ENCODE measurements around the gene TRPC1. TPM values are rescaled to one million over a fixed set of nuclear protein-coding genes. Genes with fewer than 3 reads are reported as not detected.
"Not testable (repeated sequence)": the region's sequence is repeated elsewhere in the genome, so short reads cannot be mapped to it uniquely, and the experiment has no call there.

Gene TRPC1
- total RNA-seq, 3 donors from 2014 or later (not counting 1 experiment from before 2014, with no cell fraction given): 0.21 to 1.4 (median 0.43) TPM

DNA sequence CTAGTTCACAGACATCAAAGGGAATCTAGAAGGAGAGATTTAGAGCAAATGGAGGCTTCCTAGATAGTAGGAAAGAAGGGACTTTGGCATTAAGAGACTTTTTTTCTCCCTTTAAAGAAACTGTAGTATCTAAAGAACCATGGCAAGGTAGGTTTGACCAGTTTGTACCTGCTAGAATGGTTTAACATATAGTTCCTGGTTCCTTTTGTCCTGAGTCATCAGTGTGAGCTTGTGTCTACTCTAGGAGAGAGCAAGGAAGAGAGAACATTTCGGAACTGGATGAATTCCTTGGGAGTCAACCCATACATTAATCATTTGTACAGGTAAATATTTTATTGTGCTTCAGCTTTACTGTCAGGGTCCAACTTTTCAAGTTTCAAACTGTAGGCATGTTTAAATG lies 29.6 kb upstream of the TRPC1 start:
- ATAC-seq: no peak
- no peaks in the 10 kb centered on the region for H3K4me1 ChIP-seq (ENCODE audit: control insufficient read depth, insufficient read depth, low read length)
- no peaks in the 10 kb centered on the region for H3K9me3 ChIP-seq (ENCODE audit: control insufficient read depth, insufficient read depth, low read length)
- Mint-ChIP-seq H3K4me1 (no peaks in the 10 kb centered on the region), H3K36me3 (no peaks in the 10 kb centered on the region), H3K27me3 (ENCODE audit: low read depth in 2 of 2) (no peaks in the 10 kb centered on the region), H3K9me3 (no peaks in the 10 kb centered on the region), H3K4me3 (no peak overlapping the region), H3K27ac (no peak overlapping the region)
- intact Hi-C loops (cut with micrococcal nuclease): no loop called here
- 60% methylated on average over 1 of the region's 1 CpG for WGBS (ENCODE audit: insufficient coverage)
- DNase-seq: no peak
- TF ChIP-seq, protein P1, sequence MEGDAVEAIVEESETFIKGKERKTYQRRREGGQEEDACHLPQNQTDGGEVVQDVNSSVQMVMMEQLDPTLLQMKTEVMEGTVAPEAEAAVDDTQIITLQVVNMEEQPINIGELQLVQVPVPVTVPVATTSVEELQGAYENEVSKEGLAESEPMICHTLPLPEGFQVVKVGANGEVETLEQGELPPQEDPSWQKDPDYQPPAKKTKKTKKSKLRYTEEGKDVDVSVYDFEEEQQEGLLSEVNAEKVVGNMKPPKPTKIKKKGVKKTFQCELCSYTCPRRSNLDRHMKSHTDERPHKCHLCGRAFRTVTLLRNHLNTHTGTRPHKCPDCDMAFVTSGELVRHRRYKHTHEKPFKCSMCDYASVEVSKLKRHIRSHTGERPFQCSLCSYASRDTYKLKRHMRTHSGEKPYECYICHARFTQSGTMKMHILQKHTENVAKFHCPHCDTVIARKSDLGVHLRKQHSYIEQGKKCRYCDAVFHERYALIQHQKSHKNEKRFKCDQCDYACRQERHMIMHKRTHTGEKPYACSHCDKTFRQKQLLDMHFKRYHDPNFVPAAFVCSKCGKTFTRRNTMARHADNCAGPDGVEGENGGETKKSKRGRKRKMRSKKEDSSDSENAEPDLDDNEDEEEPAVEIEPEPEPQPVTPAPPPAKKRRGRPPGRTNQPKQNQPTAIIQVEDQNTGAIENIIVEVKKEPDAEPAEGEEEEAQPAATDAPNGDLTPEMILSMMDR (IDR thresholded peaks at IDR 0.05): no peak
- H3K4me3 ChIP-seq (ENCODE audit: low read length): no peak overlapping the region
- no peaks in the 10 kb centered on the region for H3K27me3 ChIP-seq (ENCODE audit: control insufficient read depth, insufficient read depth, low read length)
- H3K36me3 ChIP-seq (ENCODE audit: control insufficient read depth, insufficient read depth, low read length): no peaks in the 10 kb centered on the region
- H3K27ac ChIP-seq (ENCODE audit: low read length): no peak overlapping the region

DNA sequence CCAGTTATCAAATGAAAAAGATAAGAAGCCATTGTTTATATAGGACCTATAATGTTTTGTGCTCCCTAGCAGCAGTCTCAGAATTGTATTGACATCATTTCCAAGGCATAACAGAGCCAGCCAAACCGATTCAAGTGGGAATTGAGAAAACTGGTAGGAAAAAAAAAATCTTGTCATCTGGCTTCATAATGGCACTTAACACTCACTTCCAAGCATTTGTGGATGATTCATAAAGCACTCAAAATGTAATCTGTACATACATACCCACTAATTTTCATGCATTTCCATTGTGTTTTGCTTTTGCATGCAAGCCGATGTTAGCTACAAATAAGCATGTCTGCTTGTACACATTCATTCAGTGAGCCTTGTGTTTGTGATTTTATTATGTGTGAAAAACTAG lies 18.6 kb upstream of the TRPC1 start:
- 88% methylated on average over 1 of the region's 2 CpGs for WGBS (ENCODE audit: insufficient coverage)
- no peak for DNase-seq

DNA sequence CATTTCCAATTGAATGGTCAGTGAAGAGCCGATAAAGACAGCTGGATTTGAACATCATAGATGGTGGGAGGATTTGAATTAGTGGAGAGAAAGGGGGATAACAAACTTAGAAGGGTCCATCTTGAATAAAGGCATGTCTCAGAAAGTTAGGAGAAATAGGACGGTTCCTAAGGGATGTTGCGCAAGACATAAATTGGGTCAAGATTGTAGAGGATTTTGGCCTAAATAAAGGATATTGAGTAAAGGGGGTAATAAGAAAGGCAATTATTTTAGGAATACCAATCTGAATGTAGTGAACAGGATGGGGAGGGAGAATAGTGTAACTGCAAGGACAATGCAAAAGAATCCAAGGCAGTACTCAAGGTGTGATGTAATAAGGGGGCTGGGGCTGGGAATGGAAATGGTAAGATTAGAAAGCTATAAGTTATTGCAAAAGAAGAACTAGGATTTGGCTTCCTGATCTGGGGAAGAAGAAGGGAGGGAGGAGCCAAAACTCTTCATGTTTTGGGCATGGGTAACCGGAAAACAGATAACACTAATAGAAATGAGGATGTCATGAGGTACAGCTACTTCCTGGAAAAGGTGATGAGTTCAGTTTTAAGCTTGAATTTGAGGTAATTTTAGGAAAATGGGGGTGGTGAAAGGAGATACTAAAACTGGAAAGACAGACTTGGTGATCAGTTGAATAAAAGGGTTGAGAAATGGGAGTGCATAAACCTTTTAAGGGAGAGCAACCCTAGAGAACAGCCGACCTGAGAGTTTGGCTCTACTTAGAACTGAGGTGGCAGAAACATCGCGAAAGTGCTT lies 17.3 kb upstream of the TRPC1 start:
- H3K4me3 ChIP-seq (ENCODE audit: low read length): no peak overlapping the region
- H3K36me3 ChIP-seq (ENCODE audit: control insufficient read depth, insufficient read depth, low read length): no peaks in the 10 kb centered on the region
- TF ChIP-seq, protein P1 (IDR thresholded peaks at IDR 0.05): no peak
- H3K27me3 Mint-ChIP-seq (ENCODE audit: low read depth in 2 of 2): peaks cover 0 to 3% of the 10 kb centered on the region in 2 donors
- intact Hi-C loops (cut with micrococcal nuclease): no loop called here
- no peaks in the 10 kb centered on the region for H3K27me3 ChIP-seq (ENCODE audit: control insufficient read depth, insufficient read depth, low read length)
- no peak overlapping the region for H3K27ac Mint-ChIP-seq
- H3K9me3 ChIP-seq (ENCODE audit: control insufficient read depth, insufficient read depth, low read length): no peaks in the 10 kb centered on the region
- no peak overlapping the region for H3K27ac ChIP-seq (ENCODE audit: low read length)
- WGBS (ENCODE audit: insufficient coverage): 88% methylated on average over 7 of the region's 7 CpGs
- ATAC-seq: no peak
- no peak for DNase-seq
- no peaks in the 10 kb centered on the region for H3K36me3 Mint-ChIP-seq
- no peak overlapping the region for H3K4me3 Mint-ChIP-seq
- H3K4me1 Mint-ChIP-seq: no peaks in the 10 kb centered on the region
- no peaks in the 10 kb centered on the region for H3K9me3 Mint-ChIP-seq
- H3K4me1 ChIP-seq (ENCODE audit: control insufficient read depth, insufficient read depth, low read length): no peaks in the 10 kb centered on the region

More for the DNA sequence above, 18.6 kb upstream of the TRPC1 start:
- H3K9me3 ChIP-seq (ENCODE audit: control insufficient read depth, insufficient read depth, low read length): no peaks in the 10 kb centered on the region
- no peaks in the 10 kb centered on the region for H3K27me3 ChIP-seq (ENCODE audit: control insufficient read depth, insufficient read depth, low read length)
- H3K36me3 ChIP-seq (ENCODE audit: control insufficient read depth, insufficient read depth, low read length): no peaks in the 10 kb centered on the region
- no peaks in the 10 kb centered on the region for H3K36me3 Mint-ChIP-seq
- no peak overlapping the region for H3K27ac Mint-ChIP-seq
- H3K4me1 Mint-ChIP-seq: no peaks in the 10 kb centered on the region
- H3K4me3 ChIP-seq (ENCODE audit: low read length): no peak overlapping the region
- H3K27ac ChIP-seq (ENCODE audit: low read length): no peak overlapping the region
- H3K4me3 Mint-ChIP-seq: no peak overlapping the region
- H3K4me1 ChIP-seq (ENCODE audit: control insufficient read depth, insufficient read depth, low read length): no peaks in the 10 kb centered on the region
- intact Hi-C loops (cut with micrococcal nuclease): no loop called here
- H3K27me3 Mint-ChIP-seq (ENCODE audit: low read depth in 2 of 2): peaks cover 0 to 3% of the 10 kb centered on the region in 2 donors
- no peak for ATAC-seq
- TF ChIP-seq, protein P1 (IDR thresholded peaks at IDR 0.05): no peak
- H3K9me3 Mint-ChIP-seq: no peaks in the 10 kb centered on the region

DNA sequence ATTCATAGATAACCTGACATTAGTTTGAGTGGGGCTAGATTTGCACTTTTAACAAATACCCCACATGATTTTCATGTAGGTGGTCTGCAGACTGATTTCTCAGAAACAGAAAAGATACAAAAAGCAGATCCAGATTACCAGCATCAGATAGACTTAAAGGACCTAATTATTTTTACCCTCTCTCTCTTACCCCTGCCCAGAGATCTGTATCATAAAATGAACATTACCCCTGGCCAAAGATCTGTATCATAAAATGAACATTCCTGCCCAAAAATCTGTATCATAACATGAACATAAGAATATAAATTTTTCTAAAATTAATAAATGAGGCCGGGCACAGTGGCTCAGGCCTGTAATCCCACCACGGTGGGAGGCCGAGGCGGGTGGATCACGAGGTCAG lies 14.6 kb upstream of the TRPC1 start:
- peaks cover 0 to 6% of the 10 kb centered on the region in 2 donors for H3K27me3 Mint-ChIP-seq (ENCODE audit: low read depth in 2 of 2)
- no peaks in the 10 kb centered on the region for H3K27me3 ChIP-seq (ENCODE audit: control insufficient read depth, insufficient read depth, low read length)
- H3K4me3 Mint-ChIP-seq: no peak overlapping the region
- no peaks in the 10 kb centered on the region for H3K9me3 Mint-ChIP-seq
- H3K36me3 Mint-ChIP-seq: no peaks in the 10 kb centered on the region
- WGBS (ENCODE audit: insufficient coverage): 90% methylated on average over 5 of the region's 5 CpGs
- no peak overlapping the region for H3K27ac Mint-ChIP-seq
- no peaks in the 10 kb centered on the region for H3K9me3 ChIP-seq (ENCODE audit: control insufficient read depth, insufficient read depth, low read length)
- H3K4me3 ChIP-seq (ENCODE audit: low read length): no peak overlapping the region
- ATAC-seq: no peak
- H3K4me1 ChIP-seq (ENCODE audit: control insufficient read depth, insufficient read depth, low read length): no peaks in the 10 kb centered on the region
- H3K27ac ChIP-seq (ENCODE audit: low read length): no peak overlapping the region
- H3K4me1 Mint-ChIP-seq: no peaks in the 10 kb centered on the region
- no peak for DNase-seq
- no peaks in the 10 kb centered on the region for H3K36me3 ChIP-seq (ENCODE audit: control insufficient read depth, insufficient read depth, low read length)
- TF ChIP-seq, protein P1 (IDR thresholded peaks at IDR 0.05): no peak
- intact Hi-C loops (cut with micrococcal nuclease): no loop called here

DNA sequence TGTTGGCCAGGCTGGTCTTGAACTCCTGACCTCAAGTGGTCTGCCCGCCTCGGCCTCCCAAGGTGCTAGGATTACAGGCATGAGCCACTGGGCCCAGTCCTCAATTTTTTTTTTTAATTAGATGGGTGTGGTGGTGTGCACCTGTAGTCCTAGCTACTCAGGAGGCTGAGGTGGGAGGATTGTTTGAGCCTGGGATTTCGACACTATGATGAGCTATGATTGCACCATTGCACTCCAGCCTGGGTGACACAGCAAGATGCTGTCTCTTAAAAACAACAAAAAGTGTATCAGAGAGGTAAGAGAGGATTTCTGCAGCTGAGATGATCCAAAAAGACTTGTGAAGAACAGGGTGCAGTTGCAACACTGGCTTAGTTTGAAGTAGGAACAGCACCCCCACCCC lies 9.0 kb upstream of the TRPC1 start:
- H3K36me3 Mint-ChIP-seq; H3K36me3 ChIP-seq (ENCODE audit: control insufficient read depth, insufficient read depth, low read length); H3K9me3 ChIP-seq (ENCODE audit: control insufficient read depth, insufficient read depth, low read length); ATAC-seq; H3K4me1 Mint-ChIP-seq; H3K27ac ChIP-seq (ENCODE audit: low read length); H3K9me3 Mint-ChIP-seq; H3K27ac Mint-ChIP-seq; DNase-seq; H3K27me3 ChIP-seq (ENCODE audit: control insufficient read depth, insufficient read depth, low read length); intact Hi-C loops (cut with micrococcal nuclease); H3K4me3 ChIP-seq (ENCODE audit: low read length); H3K4me1 ChIP-seq (ENCODE audit: control insufficient read depth, insufficient read depth, low read length); H3K4me3 Mint-ChIP-seq: not testable (repeated sequence)
- peaks cover 25 to 33% of the 10 kb centered on the region in 2 donors for H3K27me3 Mint-ChIP-seq (ENCODE audit: low read depth in 2 of 2)
- 90% methylated on average over 3 of the region's 3 CpGs for WGBS (ENCODE audit: insufficient coverage)
